ENCODE results near the gene LRRC9.

Gene LRRC9

GRCh38 chr14:60090864-60091519 lies 171.0 kb downstream of the LRRC9 start:
- TF ChIP-seq CTCF (IDR thresholded peaks at IDR 0.05; ENCODE audit: borderline replicate concordance, insufficient read depth, low read depth, low read length) = no peak
- H3K4me3 ChIP-seq (ENCODE audit: low read depth, low read length) = peak overlapping the region; percentile 85

GRCh38 chr14:60091550-60092525 lies 171.9 kb downstream of the LRRC9 start, which contains the start of gene PCNX4:
Gene PCNX4, plus strand, starts transcription at chr14:60091923. Its CDS starts 15,716 bp downstream, at chr14:60107639.
- no peak for TF ChIP-seq CTCF (IDR thresholded peaks at IDR 0.05; ENCODE audit: borderline replicate concordance, insufficient read depth, low read depth, low read length)
- peak within 1 kb of the TSS; percentile 85 for H3K4me3 ChIP-seq (ENCODE audit: low read depth, low read length)

- peak overlapping the region; percentile 85 for H3K4me3 ChIP-seq (ENCODE audit: low read depth, low read length)
- TF ChIP-seq CTCF (IDR thresholded peaks at IDR 0.05; ENCODE audit: borderline replicate concordance, insufficient read depth, low read depth, low read length) = no peak
Observed at GRCh38 chr14:60092526-60092920, 172.6 kb downstream of the LRRC9 start.

- no peak for TF ChIP-seq CTCF (IDR thresholded peaks at IDR 0.05; ENCODE audit: borderline replicate concordance, insufficient read depth, low read depth, low read length)
- H3K4me3 ChIP-seq (ENCODE audit: low read depth, low read length) = peak overlapping the region; percentile 85
Observed at GRCh38 chr14:60093080-60093479, 173.1 kb downstream of the LRRC9 start.

- H3K4me3 ChIP-seq (ENCODE audit: low read depth, low read length) = no peak overlapping the region
- no peak for TF ChIP-seq CTCF (IDR thresholded peaks at IDR 0.05; ENCODE audit: borderline replicate concordance, insufficient read depth, low read depth, low read length)
Observed at GRCh38 chr14:60093606-60094005, 173.7 kb downstream of the LRRC9 start.

GRCh38 chr14:60094306-60094897 lies 174.5 kb downstream of the LRRC9 start:
- no peak for TF ChIP-seq CTCF (IDR thresholded peaks at IDR 0.05; ENCODE audit: borderline replicate concordance, insufficient read depth, low read depth, low read length)
- no peak overlapping the region for H3K4me3 ChIP-seq (ENCODE audit: low read depth, low read length)
